Epidermal melanocyte (primary cell): ENCODE measurements around the gene KRT4.

ENCODE experiments used
- DNase-seq: peaks from one replicate; pipeline ENCODE4 v3.0.0; 2011; ENCODE audit warnings: low spot score; ENCODE audit not compliant: insufficient read length

Gene KRT4

GRCh38 chr12:52821826-52822660 is 8.1 kb upstream of the KRT4 start:
- DNase-seq: no peak

- DNase-seq: no peak
These were observed 7.3 kb upstream of the KRT4 start for GRCh38 chr12:52821071-52821730.

GRCh38 chr12:52820521-52820920 is 6.6 kb upstream of the KRT4 start:
- DNase-seq: no peak

- DNase-seq: no peak
These were observed 6.0 kb upstream of the KRT4 start for GRCh38 chr12:52819731-52820510.

GRCh38 chr12:52818887-52819420 is 5.0 kb upstream of the KRT4 start:
- DNase-seq: no peak

- DNase-seq: no peak
These were observed 4.5 kb upstream of the KRT4 start for GRCh38 chr12:52818388-52818787.

- DNase-seq: no peak
These were observed 3.9 kb upstream of the KRT4 start for GRCh38 chr12:52817699-52818238.

GRCh38 chr12:52817003-52817698 is 3.2 kb upstream of the KRT4 start:
- DNase-seq: no peak

- DNase-seq: no peak
These were observed 2.0 kb upstream of the KRT4 start for GRCh38 chr12:52815676-52816588.

- no peak for DNase-seq
These were observed 1.2 kb upstream of the KRT4 start for GRCh38 chr12:52815161-52815560.

GRCh38 chr12:52814710-52815155 is 817 bp upstream of the KRT4 start:
- no peak for DNase-seq

- DNase-seq: no peak
These were observed 605 bp downstream of the KRT4 start for GRCh38 chr12:52813203-52813819.

- DNase-seq: no peak
These were observed 1.2 kb downstream of the KRT4 start for GRCh38 chr12:52812749-52813148.

GRCh38 chr12:52812073-52812400 is 1.9 kb downstream of the KRT4 start:
- no peak for DNase-seq

- DNase-seq: no peak
These were observed 2.5 kb downstream of the KRT4 start for GRCh38 chr12:52811191-52812072.

GRCh38 chr12:52810554-52810953 is 3.4 kb downstream of the KRT4 start:
- DNase-seq: no peak

- DNase-seq: no peak
These were observed 4.8 kb downstream of the KRT4 start for GRCh38 chr12:52809166-52809565.

- no peak for DNase-seq
These were observed 5.2 kb downstream of the KRT4 start for GRCh38 chr12:52808573-52809160.
